IMR-90 (cell line): ENCODE measurements around the gene DYNC2H1. TPM values are rescaled to one million over a fixed set of nuclear protein-coding genes. Genes with fewer than 3 reads are reported as not detected.

Experiments used
- ATAC-seq: fragments of 200-7000 bp; cut with Tn5 transposase; 2 replicates; pipeline ENCODE4 v1.9.1; 2020; ENCODE audit warnings: low read depth, mild to moderate bottlenecking, moderate library complexity
- BruUV-seq: library from RNA; stranded (reverse); fragments of 400-500 nt; replicated peaks from 2 replicates; lab custom pipeline; 2021; lab: Mats Ljungman, UMichigan
- CTCF ChIA-PET: fragments of 300-600 bp; formaldehyde crosslinking; extraction: SDS; loops from one replicate; lab custom pipeline; 2021; ENCODE audit warnings: antibody characterized with exemption; lab: Yijun Ruan, JAX
- POLR2A ChIA-PET: fragments of 300-600 bp; sonication (Branson Sonifier 250); formaldehyde crosslinking; loops from one replicate; lab custom pipeline; 2022; ENCODE audit warnings: antibody characterized with exemption; ENCODE audit not compliant: unreplicated experiment; lab: Charles Lee
- DNase-seq: peaks from one replicate; pipeline ENCODE4 v3.0.0; 2013
- H2AFZ ChIP-seq: replicated peaks from 2 replicates; pipeline ENCODE3; 2013; ENCODE audit warnings: low read length, mild to moderate bottlenecking; ENCODE audit not compliant: poor library complexity
- H2AK5ac ChIP-seq: 2 replicates; pipeline ENCODE4 v1.6.1; 2013; ENCODE audit warnings: low read depth, low read length, inconsistent platforms
- H2AK9ac ChIP-seq: replicated peaks from 2 replicates; pipeline ENCODE3; 2013; ENCODE audit warnings: mild to moderate bottlenecking, low read depth, low read length, moderate library complexity; ENCODE audit not compliant: poor library complexity
- H2BK120ac ChIP-seq: 2 replicates; pipeline ENCODE4 v1.6.1; 2013; ENCODE audit warnings: low read depth, low read length, inconsistent platforms
- H2BK15ac ChIP-seq: 3 replicates; pipeline ENCODE4 v1.6.1; 2013; ENCODE audit warnings: low read depth, low read length, inconsistent platforms
- H2BK20ac ChIP-seq: 2 replicates; pipeline ENCODE4 v1.6.1; 2013; ENCODE audit warnings: low read depth, mild to moderate bottlenecking, inconsistent platforms, low read length, moderate library complexity
- H2BK5ac ChIP-seq: 2 replicates; pipeline ENCODE4 v1.6.1; 2013; ENCODE audit warnings: mild to moderate bottlenecking, low read depth, low read length, inconsistent platforms; ENCODE audit not compliant: poor library complexity, severe bottlenecking
- H3K14ac ChIP-seq: replicated peaks from 2 replicates; pipeline ENCODE4 v1.6.1; 2013; ENCODE audit warnings: low read depth, low read length, inconsistent platforms
- H3K18ac ChIP-seq: 2 replicates; pipeline ENCODE4 v1.6.1; 2013; ENCODE audit warnings: low read depth, low read length, control low read depth
- H3K23ac ChIP-seq: 2 replicates; pipeline ENCODE4 v1.6.1; 2013; ENCODE audit warnings: low read depth, low read length, inconsistent platforms
- H3K27ac ChIP-seq: 2 replicates; pipeline ENCODE4 v1.5.1; 2013; ENCODE audit warnings: mild to moderate bottlenecking, control low read depth, low read length; ENCODE audit not compliant: insufficient read depth
- H3K27me3 ChIP-seq: 2 replicates; pipeline ENCODE4 v1.6.1; 2013; ENCODE audit warnings: low read length; ENCODE audit not compliant: control insufficient read depth, insufficient read depth
- H3K36me3 ChIP-seq: 2 replicates; pipeline ENCODE4 v1.6.1; 2013; ENCODE audit warnings: low read length, mixed read lengths; ENCODE audit not compliant: control insufficient read depth, insufficient read depth
- H3K4ac ChIP-seq: 2 replicates; pipeline ENCODE4 v1.6.1; 2013; ENCODE audit warnings: low read depth, low read length, inconsistent platforms
- H3K4me1 ChIP-seq: 2 replicates; pipeline ENCODE4 v1.6.1; 2013; ENCODE audit warnings: low read length, mixed read lengths; ENCODE audit not compliant: control insufficient read depth, insufficient read depth
- H3K4me2 ChIP-seq: 2 replicates; pipeline ENCODE4 v1.6.1; 2013; ENCODE audit warnings: low read depth, mild to moderate bottlenecking, control low read depth, low read length, moderate library complexity
- H3K4me3 ChIP-seq: 2 replicates; pipeline ENCODE4 v1.5.1; 2013; ENCODE audit warnings: low read depth, mild to moderate bottlenecking, control low read depth, low read length, moderate library complexity; ENCODE audit not compliant: insufficient read depth
- H3K56ac ChIP-seq: 2 replicates; pipeline ENCODE4 v1.6.1; 2013; ENCODE audit warnings: low read length, inconsistent platforms; ENCODE audit not compliant: insufficient read depth; ENCODE audit errors: extremely low read depth
- H3K79me1 ChIP-seq, 2 experiments: 2 replicates each; pipeline ENCODE4 v1.6.1; 2013; ENCODE audit warnings: low read length in 2 of 2, inconsistent platforms in 1 of 2, low read depth in 1 of 2
- H3K9ac ChIP-seq: 2 replicates; pipeline ENCODE4 v1.6.1; 2013; ENCODE audit warnings: low read depth, low read length, control low read depth
- H3K9me1 ChIP-seq: 2 replicates; pipeline ENCODE4 v1.6.1; 2013; ENCODE audit warnings: low read length, inconsistent platforms; ENCODE audit not compliant: insufficient read depth
- H3K9me3 ChIP-seq: 2 replicates; pipeline ENCODE4 v1.6.1; 2013; ENCODE audit warnings: low read length; ENCODE audit not compliant: control insufficient read depth, insufficient read depth
- H4K20me1 ChIP-seq: 2 replicates; pipeline ENCODE4 v1.6.1; 2013; ENCODE audit warnings: low read length, inconsistent platforms; ENCODE audit not compliant: insufficient read depth
- H4K5ac ChIP-seq: 2 replicates; pipeline ENCODE4 v1.6.1; 2013; ENCODE audit warnings: mild to moderate bottlenecking, low read depth, low read length, control low read depth
- H4K8ac ChIP-seq, 2 experiments: 2 replicates each; pipeline ENCODE4 v1.6.1; 2013; ENCODE audit warnings: low read depth in 2 of 2, low read length in 2 of 2, control low read depth in 1 of 2, inconsistent platforms in 1 of 2
- H4K91ac ChIP-seq: 2 replicates; pipeline ENCODE4 v1.6.1; 2013; ENCODE audit warnings: low read depth, low read length, inconsistent platforms; ENCODE audit not compliant: insufficient read depth
- BHLHE40 ChIP-seq: fragments of 150-350 bp; IDR thresholded peaks from 2 replicates; pipeline ENCODE4 v1.6.1; 2016; ENCODE audit warnings: mild to moderate bottlenecking, low read depth, low read length
- CTCF ChIP-seq: conservative IDR thresholded peaks from 2 replicates; pipeline ENCODE4 v1.5.1; 2012; ENCODE audit warnings: mild to moderate bottlenecking, low read depth, low read length, improper control_type of control experiment
- ELK1 ChIP-seq: fragments of 150-350 bp; IDR thresholded peaks from 2 replicates; pipeline ENCODE4 v1.6.1; 2016; ENCODE audit warnings: low read depth, mild to moderate bottlenecking, low read length, moderate library complexity, borderline replicate concordance
- FOS ChIP-seq: fragments of 150-350 bp; IDR thresholded peaks from 2 replicates; pipeline ENCODE4 v1.6.1; 2016; ENCODE audit warnings: low read depth, low read length
- MAFK ChIP-seq: IDR thresholded peaks from 2 replicates; pipeline ENCODE4 v1.6.1; 2012; ENCODE audit warnings: low read depth, low read length, improper control_type of control experiment
- MXI1 ChIP-seq: IDR thresholded peaks from 2 replicates; pipeline ENCODE4 v1.6.1; 2012; ENCODE audit warnings: low read depth, mild to moderate bottlenecking, low read length, moderate library complexity, borderline replicate concordance
- NFE2L2 ChIP-seq: fragments of 150-350 bp; IDR thresholded peaks from 2 replicates; pipeline ENCODE4 v1.6.1; 2016; ENCODE audit warnings: low read depth, mild to moderate bottlenecking, low read length
- POLR2A ChIP-seq: IDR thresholded peaks from 2 replicates; pipeline ENCODE4 v1.6.1; 2012; ENCODE audit warnings: mild to moderate bottlenecking, low read depth, low read length
- RAD21 ChIP-seq: IDR thresholded peaks from 2 replicates; pipeline ENCODE4 v1.6.1; 2012; ENCODE audit warnings: low read length, improper control_type of control experiment
- RCOR1 ChIP-seq: IDR thresholded peaks from 2 replicates; pipeline ENCODE4 v1.6.1; 2012; ENCODE audit warnings: mild to moderate bottlenecking, low read length, improper control_type of control experiment; ENCODE audit not compliant: insufficient replicate concordance
- RFX5 ChIP-seq: IDR thresholded peaks from 2 replicates; pipeline ENCODE4 v1.8.0; 2012; ENCODE audit warnings: low read depth, mild to moderate bottlenecking, low read length, moderate library complexity
- SMC3 ChIP-seq: fragments of 150-350 bp; IDR thresholded peaks from 2 replicates; pipeline ENCODE4 v1.6.1; 2016; ENCODE audit warnings: low read depth, mild to moderate bottlenecking, antibody characterized with exemption, low read length, moderate library complexity
- USF2 ChIP-seq: fragments of 150-350 bp; IDR thresholded peaks from 2 replicates; pipeline ENCODE4 v1.6.1; 2017; ENCODE audit warnings: mild to moderate bottlenecking, antibody characterized with exemption, low read length, low read depth
- WGBS, 2 experiments: methylation state at CpG; one replicate each; pipeline versions ENCODE4 v1.1.5 to v1.1.7; 2013; ENCODE audit warnings: missing lambda C conversion rate in 2 of 2; ENCODE audit not compliant: insufficient read length in 1 of 2; ENCODE audit errors: extremely low coverage in 2 of 2; 5-methylcytosine and 5-hydroxymethylcytosine counted together
- dilution Hi-C: fragments of 300-500 bp; cut with HindIII; formaldehyde crosslinking; loops from one replicate; pipeline ENCODE4 v1.14.3; 2018; ENCODE audit warnings: low sequenced_read_pairs; ENCODE audit not compliant: unreplicated experiment
- in situ Hi-C: fragments of 300-500 bp; cut with MboI; formaldehyde crosslinking; loops from 3 replicates; pipeline ENCODE4 v1.14.3; 2019; ENCODE audit warnings: low sequenced_read_pairs, inconsistent platforms, mixed read lengths
- intact Hi-C: fragments of 100-400 bp; cut with micrococcal nuclease; formaldehyde crosslinking; loops from 2 replicates; pipeline ENCODE4 v1.10.0; 2022
- polyA plus RNA-seq, 3 experiments: library from polyadenylated mRNA; depleted of rRNA; stranded (reverse); fragments of >200 nt; gene quantifications; 2 replicates each; pipeline ENCODE4 v1.2.3, GENCODE V29; 2012; ENCODE audit warnings: low replicate concordance in 1 of 3
- total RNA-seq: library from RNA; depleted of rRNA; stranded (reverse); fragments of >200 nt; gene quantifications from 2 replicates; pipeline ENCODE4 v1.2.3, GENCODE V29; 2012

DYNC2H1 gene
- total and polyA plus RNA-seq, 2 of the 4 experiments (the other 2 are of a cell fraction): 5.7 to 21.0 TPM

- no peak overlapping the region for H3K4me3 ChIP-seq
- peak overlapping the region in 1 of 2 experiments; percentile 46; a peak in 1 of 4 replicates for H4K8ac ChIP-seq
- no CpG with 5 or more reads among the region's 7 CpGs for WGBS, 2 experiments
Measured at GRCh38 chr11:103325686-103326069, 216.5 kb downstream of the DYNC2H1 start.

More at GRCh38 chr11:103325686-103326069, 216.5 kb downstream of the DYNC2H1 start:
- no peak overlapping the region for H3K56ac ChIP-seq
- no peak overlapping the region for H3K14ac ChIP-seq
- no peaks in the 10 kb centered on the region for H3K79me1 ChIP-seq
- H4K20me1 ChIP-seq: no peaks in the 10 kb centered on the region
- no peaks in the 10 kb centered on the region for H3K9me3 ChIP-seq
- no peak overlapping the region for H3K23ac ChIP-seq
- no peak overlapping the region for H4K5ac ChIP-seq
- H3K27ac ChIP-seq: no peak overlapping the region
- no peak for TF ChIP-seq FOS
- TF ChIP-seq MAFK: no peak
- no peak for TF ChIP-seq BHLHE40
- no peak for TF ChIP-seq RAD21
- TF ChIP-seq SMC3: no peak
- TF ChIP-seq RFX5: no peak
- TF ChIP-seq NFE2L2: no peak
- no peak for TF ChIP-seq MXI1
- no peak for TF ChIP-seq RCOR1
- no peak for TF ChIP-seq POLR2A
- no peak for TF ChIP-seq USF2
- TF ChIP-seq ELK1: no peak
- no peak for TF ChIP-seq CTCF
- H2AK5ac ChIP-seq: no peak overlapping the region
- dilution Hi-C loops (no loop called here), intact Hi-C loops (loop anchor here (1.0 to 10.0 kb wide), 4 partner anchors 123 to 599 kb away; no protein-coding TSS in a partner anchor), in situ Hi-C loops (no loop called here)
- no peaks in the 10 kb centered on the region for H3K27me3 ChIP-seq
- H4K91ac ChIP-seq: no peak overlapping the region
- no peak overlapping the region for H2BK5ac ChIP-seq
- ATAC-seq (peak; percentile 33), DNase-seq (no peak)
- H2BK20ac ChIP-seq: peak overlapping the region; percentile 55; the same call in 1 of the 2 replicates
- no peak overlapping the region for H2AK9ac ChIP-seq
- H2BK120ac ChIP-seq: peak overlapping the region; percentile 60; the same call in 1 of the 2 replicates
- peak overlapping the region; percentile 78 for H2AFZ ChIP-seq
- POLR2A ChIA-PET: no interaction called here
- H3K9me1 ChIP-seq: peaks cover 3% of the 10 kb centered on the region; the same call in 1 of the 2 replicates
- no peaks in the 10 kb centered on the region; the same call in 1 of the 2 replicates for H3K36me3 ChIP-seq
- H3K4me2 ChIP-seq: no peak overlapping the region
- H3K18ac ChIP-seq: no peak overlapping the region
- no TSS peak for BruUV-seq
- no peak overlapping the region for H2BK15ac ChIP-seq
- CTCF ChIA-PET: interaction anchor here (0.6 to 1.1 kb wide), 6 partner anchors 8 to 379 kb away, joined by 3 to 6 read pairs (median 3); no protein-coding TSS in a partner anchor
- H3K4ac ChIP-seq: 0 out of 2 replicates have a peak overlapping the region, but pooled peaks have one; percentile 53
- H3K9ac ChIP-seq: no peak overlapping the region
- peaks cover 4% of the 10 kb centered on the region for H3K4me1 ChIP-seq
